Inflammatory macrophage treated with lipopolysaccharide for 4 hours (primary cell): ENCODE results near the gene GBX1.

ENCODE experiments used
- DNase-seq: peaks from one replicate; pipeline ENCODE4 v3.0.0-alpha.2; 2020

The GBX1 gene

GRCh38 chr7:151125470-151125845 lies 42.0 kb downstream of the GBX1 start:
- DNase-seq = no peak

GRCh38 chr7:151124899-151125399 lies 42.5 kb downstream of the GBX1 start:
- no peak for DNase-seq

GRCh38 chr7:151124481-151124880 lies 43.0 kb downstream of the GBX1 start:
- no peak for DNase-seq

- DNase-seq = peak; percentile 55
Observed at GRCh38 chr7:151123822-151124464, 43.6 kb downstream of the GBX1 start.

GRCh38 chr7:151123158-151123821 lies 44.2 kb downstream of the GBX1 start:
- DNase-seq = no peak

- DNase-seq = no peak
Observed at GRCh38 chr7:151122796-151123157, 44.7 kb downstream of the GBX1 start.

GRCh38 chr7:151122276-151122675 lies 45.2 kb downstream of the GBX1 start:
- no peak for DNase-seq

- no peak for DNase-seq
Observed at GRCh38 chr7:151121380-151122170, 45.9 kb downstream of the GBX1 start.

- DNase-seq = no peak
Observed at GRCh38 chr7:151120896-151121295, 46.6 kb downstream of the GBX1 start.

- no peak for DNase-seq
Observed at GRCh38 chr7:151119902-151120301, 47.6 kb downstream of the GBX1 start.

- no peak for DNase-seq
Observed at GRCh38 chr7:151119055-151119415, 48.5 kb downstream of the GBX1 start.

- DNase-seq = no peak
Observed at GRCh38 chr7:151118108-151119054, 49.1 kb downstream of the GBX1 start.

GRCh38 chr7:151117565-151117964 lies 49.9 kb downstream of the GBX1 start:
- no peak for DNase-seq

- no peak for DNase-seq
Observed at GRCh38 chr7:151116603-151117440, 50.7 kb downstream of the GBX1 start.

- no peak for DNase-seq
Observed at GRCh38 chr7:151115836-151116418, 51.6 kb downstream of the GBX1 start.

GRCh38 chr7:151115121-151115835 lies 52.2 kb downstream of the GBX1 start:
- DNase-seq = peak; percentile 19

GRCh38 chr7:151114151-151115090 lies 53.1 kb downstream of the GBX1 start:
- DNase-seq = peak; percentile 9

- DNase-seq = no peak
Observed at GRCh38 chr7:151113344-151114150, 53.9 kb downstream of the GBX1 start.
